Measurements from ENCODE around the gene ACSF3.
"Not testable (repeated sequence)": the region's sequence is repeated elsewhere in the genome, so short reads cannot be mapped to it uniquely, and the experiment has no call there.

ACSF3 gene

DNA sequence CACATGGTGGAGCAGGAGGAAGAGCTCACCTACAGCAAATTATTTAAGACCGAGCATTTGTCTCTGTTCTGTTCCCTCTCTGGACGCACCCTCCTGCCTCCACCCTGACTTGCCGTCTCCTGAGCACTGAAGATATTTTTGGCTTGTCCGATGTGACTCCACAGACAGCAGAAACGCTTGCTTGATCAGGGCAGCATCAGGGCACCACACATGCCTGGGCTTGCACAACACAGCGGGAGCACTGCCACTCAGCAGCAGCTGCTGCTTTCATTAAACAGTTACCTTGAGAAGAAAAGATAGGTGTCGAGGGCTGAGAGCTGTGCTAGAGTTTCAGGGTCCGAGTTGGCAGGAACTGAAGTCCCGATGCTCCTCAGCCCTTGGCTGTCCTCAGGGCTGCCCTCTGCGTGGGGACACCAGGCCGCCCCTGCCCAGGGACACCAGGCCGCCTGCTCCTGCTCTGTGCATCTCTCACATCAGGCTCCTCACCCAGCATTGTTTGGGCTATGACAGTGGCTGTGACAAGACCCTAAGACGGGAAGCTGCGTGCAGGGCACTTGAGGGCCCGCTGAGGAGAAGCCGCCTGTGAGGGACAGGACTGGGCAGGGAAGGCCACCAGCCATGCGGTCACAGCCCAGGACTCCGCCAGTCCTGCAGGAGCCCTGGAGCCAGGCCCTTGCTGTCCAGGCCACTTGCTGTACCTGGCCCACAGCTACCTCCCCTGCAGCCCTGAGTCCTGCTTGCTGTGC lies 56.6 kb downstream of the ACSF3 start:
- no peak for DNase-seq

DNA sequence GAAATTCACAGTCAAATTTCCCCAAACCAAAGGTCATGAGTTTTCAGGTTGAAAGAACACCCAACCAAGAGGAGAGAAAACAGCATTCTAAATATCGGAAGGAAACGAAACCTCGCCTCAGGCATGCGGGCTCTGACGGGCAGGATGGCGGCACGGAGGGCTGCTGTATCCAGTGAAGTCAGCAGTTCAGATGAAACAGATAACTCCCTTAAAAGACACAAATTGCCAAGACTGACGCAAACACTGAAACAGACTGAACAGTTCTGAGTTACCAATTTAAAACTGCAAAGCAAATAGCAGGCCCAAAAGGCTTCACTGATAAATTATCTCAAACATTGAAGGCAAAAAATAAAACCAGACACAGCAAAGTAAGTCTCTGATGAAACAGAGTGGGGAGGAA lies 57.3 kb downstream of the ACSF3 start:
- DNase-seq, result no peak

DNA sequence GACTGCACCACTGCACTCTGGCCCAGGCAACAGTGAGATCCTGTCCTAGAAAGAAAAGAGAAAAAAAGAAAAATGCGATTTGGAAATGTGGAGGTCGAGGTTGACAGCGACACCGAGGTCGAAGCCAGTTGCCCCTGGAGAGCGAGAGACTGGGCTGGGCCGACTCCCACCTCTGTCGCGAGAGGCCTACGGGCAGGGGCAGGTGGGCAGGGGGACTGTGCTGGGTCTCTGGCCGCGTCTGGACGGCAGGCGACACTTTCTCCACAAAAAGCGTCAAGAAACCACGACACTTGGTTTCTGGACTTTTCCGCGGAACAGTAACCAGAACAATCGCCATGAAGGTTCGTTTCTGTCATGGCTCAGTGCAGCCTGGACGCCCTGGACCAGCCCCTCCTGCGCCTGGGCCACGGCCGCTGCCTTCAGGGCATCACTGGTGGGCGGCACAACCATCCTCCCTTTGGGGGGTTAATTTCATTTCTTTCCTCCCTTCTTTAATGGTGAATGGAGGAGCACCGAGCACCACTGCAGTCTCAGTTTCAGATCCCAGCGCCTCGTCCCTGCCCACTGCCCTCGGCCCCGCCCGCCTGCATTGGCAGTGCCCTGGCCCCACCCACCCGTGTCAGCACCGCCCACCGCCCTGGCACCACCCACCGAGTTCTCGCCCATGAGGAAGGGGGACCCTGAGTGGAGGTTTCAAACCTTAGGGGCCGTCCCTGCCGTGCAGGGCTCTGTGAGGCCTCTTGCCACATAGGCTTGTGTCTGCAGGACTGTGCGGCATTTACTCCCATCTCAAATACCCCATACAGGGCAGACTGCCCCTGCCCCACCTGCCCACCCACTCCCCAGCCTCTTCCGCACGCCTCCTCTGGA lies 59.4 kb downstream of the ACSF3 start:
- no peak for DNase-seq

GRCh38 chr16:89153848-89154271 lies 60.2 kb downstream of the ACSF3 start:
- no peak for DNase-seq

GRCh38 chr16:89154390-89155183 lies 60.9 kb downstream of the ACSF3 start:
- DNase-seq, result no peak

GRCh38 chr16:89155184-89155679 lies 61.6 kb downstream of the ACSF3 start:
- DNase-seq, result no peak

- DNase-seq, result no peak
Observed at GRCh38 chr16:89155851-89156739, 62.4 kb downstream of the ACSF3 start.

DNA sequence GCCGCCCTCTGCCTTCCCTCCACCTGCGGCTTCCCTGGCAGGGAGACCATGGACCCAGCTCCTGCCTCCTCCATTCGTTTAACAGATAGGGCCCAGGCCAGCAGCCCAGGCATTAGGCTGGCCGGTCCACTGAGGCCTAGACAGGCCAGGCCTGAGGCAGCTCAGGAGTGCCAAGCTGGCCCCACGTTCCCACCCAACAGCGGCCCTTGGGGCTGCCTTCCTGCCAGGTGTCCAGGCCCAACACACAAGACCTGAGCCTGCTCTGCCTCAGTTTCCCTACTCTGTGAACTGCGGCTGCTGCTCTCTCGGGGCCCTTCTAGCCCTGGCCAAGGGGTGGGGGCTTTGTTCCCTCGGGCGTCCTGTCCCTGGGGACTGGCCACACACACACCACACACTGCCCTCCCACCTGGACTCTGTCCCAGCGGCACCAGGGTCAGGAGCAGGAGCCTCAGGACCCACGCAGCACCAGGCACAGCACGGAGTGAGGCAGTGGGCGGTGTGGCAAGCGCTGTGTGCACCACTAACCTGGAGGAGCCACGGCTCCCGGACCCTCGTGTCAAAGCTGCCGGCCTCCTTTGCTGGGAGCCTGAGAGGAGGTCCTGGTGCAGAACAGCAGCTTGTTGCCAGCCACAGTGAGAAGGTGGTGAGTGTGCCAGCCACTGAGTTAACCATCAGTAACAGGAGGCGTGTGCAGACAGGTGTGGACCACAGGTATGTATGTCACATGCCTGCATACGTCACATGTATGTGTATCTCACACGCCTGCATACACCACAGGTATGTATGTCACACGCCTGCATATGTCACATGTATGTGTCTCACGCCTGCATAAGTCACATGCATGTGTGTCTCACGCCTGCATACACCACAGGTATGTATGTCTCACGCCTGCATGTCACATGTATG lies 63.3 kb downstream of the ACSF3 start:
- no peak for DNase-seq

DNA sequence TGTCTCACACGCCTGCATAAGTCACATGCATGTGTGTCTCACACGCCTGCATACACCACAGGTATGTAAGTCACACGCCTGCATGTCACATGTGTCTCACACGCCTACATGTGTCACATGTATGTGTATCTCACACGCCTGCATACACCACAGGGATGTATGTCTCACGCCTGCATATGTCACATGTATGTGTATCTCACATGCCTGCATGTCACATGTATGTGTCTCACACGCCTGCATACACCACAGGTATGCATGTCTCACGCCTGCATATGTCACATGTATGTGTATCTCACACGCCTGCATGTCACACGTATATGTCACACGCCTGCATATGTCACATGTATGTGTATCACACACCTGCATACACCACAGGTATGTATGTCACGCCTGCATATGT lies 64.1 kb downstream of the ACSF3 start:
- DNase-seq, result no peak

- no peak for DNase-seq
Observed at GRCh38 chr16:89159066-89159849, 65.6 kb downstream of the ACSF3 start.

DNA sequence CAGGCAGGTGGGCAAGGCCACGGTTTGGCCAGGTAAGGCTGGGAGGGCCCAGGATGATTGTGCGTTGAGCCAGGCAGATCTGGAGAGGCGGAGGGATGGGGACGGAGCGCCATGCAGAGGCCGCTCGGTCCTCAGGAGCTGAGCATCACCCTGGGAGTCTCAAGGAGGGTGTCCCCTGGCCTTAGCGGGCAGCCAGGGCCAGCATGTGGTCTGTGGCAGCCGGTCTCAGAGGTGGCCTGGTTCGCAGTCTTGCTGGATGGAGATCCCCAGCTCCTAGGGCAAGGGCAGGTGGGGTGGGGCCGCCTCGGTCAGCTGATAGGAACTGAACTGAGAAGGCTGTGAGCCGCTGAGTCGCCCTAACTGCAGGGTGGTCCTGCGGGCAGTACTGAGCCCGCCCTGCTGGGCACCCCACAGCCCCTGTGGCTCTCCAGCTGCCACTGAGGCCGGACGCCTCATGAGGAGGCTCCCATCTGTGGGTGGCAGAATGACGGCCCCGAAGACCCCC lies 66.2 kb downstream of the ACSF3 start:
- DNase-seq, result no peak

DNA sequence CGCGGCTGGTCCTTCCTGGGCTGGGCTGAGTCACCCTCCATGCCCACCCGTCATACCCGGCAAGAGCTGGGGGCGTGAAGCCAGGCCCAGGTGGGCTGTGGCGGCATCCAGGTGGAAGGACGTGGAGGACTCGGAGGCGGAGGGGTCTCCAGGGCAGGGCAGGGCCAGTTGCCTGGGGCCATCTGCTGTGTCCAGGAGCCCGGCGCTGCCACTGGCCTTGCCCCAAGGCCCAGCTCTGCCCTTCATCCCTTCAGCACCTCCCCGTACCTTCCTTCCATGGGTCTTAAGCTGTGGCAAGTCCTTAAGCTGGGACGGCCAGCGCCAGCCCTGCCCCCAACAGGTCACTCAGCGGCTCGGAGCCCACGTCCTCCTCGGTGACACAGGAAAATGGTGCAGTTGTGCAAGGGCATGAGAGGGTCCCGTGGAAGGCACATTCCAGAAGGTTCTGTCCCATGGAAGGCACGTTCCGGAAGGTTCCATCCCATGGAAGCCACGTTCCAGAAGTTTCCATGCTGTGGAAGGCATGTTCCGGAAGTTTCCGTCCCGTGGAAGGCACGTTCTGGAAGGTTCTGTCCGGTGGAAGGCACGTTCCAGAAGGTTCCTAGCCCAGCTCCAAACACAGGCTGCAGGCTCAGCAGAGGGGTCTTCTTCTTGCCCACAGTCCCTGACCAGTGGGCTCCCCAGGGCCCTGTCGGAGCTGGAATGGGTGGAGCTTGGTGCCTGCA lies 67.5 kb downstream of the ACSF3 start:
- no peak for DNase-seq

DNA sequence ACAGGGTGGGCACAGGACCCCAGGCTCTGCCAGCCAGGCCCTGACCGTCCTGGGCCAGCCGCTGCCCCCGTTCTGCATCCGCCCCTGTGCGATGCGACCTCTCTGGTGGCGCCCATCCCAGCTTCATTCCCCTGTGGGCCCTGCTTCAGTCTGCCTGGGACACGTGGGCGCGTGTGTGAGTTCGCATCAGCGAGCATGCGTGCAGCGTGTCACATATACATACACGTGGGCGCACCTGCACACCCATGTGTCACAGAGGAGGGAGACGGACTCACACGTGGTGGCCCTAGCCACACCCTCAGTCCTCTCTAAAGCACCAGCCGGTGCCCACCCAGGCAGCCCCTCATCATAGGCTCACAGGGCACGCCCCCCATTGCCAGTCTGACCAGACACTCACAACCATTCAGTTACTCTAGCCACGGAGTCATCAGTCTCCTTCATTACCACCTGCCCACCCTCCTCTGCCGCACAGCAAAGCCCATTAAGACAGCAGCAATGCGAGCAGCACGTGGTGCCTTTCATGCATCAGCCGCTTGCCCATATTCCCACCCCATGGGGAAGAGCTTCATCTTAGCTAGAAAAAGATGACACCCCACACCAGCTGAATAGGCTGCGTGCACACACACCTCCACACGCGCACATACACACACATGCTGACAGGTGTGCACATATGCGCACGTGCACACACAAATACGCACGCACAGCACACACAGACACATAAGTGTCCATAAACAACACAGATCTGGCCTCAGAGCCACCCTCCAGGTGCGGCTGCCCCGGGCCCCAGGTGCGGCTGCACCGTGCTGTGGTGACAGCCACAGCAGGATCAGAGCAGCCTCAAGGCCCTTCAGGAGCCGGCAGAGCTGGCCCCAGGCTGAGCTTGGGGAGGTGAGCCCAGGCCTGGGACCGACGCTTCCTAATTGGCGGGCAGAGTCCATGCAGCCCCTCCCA lies 68.4 kb downstream of the ACSF3 start:
- no peak for DNase-seq

DNA sequence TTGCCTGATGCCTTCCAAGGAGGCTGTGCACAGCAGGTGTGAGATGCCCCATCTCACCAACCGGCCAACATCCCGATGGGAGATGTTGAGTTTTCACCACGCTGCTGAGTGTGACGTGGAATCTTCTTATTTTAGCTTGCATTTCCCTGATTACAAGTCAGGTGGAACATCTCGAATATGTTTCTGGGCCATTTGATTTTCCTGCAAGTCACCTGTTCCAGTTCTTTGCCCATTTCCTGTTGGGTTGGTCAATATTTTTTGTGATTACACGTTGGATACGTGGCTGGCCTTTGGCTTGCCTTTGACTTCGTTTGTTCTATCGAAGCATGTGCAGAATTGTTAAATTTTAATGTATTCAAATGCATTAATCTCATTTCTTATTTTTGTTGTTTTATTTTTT lies 69.6 kb downstream of the ACSF3 start:
- DNase-seq, result no peak

- no peak for DNase-seq
Observed at GRCh38 chr16:89164436-89164835, 70.8 kb downstream of the ACSF3 start.

GRCh38 chr16:89164847-89165680 lies 71.4 kb downstream of the ACSF3 start:
- no peak for DNase-seq

DNA sequence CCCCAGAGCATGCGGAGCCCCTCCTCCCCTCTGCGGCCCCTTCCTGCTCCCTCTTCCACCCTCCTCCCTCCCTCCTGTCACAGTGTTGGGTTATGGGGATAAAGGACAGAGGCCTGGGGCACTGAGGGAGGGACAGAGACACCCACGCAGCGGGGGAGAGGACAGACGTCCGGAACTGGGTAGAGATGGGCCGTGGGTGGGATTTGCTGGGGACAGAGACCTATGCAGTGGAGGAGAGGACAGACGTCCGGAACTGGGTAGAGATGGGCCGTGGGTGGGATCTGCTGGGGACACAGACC lies 72.0 kb downstream of the ACSF3 start:
- not testable (repeated sequence) for DNase-seq

Measured in inflammatory macrophage treated with lipopolysaccharide for 1 hour (primary cell).